ENCODE data around the gene CDIP1.

Gene CDIP1

DNA sequence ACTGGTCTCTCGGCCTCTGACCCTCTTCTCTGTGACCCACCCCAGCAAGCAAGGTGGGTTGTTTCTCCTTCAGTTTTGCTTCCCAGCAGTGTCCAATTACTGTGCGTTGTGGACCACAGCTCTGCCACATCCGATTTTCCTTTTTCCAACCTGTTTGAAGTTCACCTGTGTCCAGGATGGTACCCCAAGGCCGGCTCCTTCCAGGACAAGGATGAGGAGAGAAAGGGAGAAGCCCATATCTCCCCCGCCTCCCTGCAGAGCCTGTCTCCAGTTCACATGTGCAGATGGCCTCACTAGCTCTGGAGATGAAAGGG lies 77.7 kb downstream of the CDIP1 start:
- no peak for FAIRE-seq
- DNase-seq (ENCODE audit: low spot score) = no peak

Data from urothelium cell line (cell line).